K562 (cell line): ENCODE measurements around the gene PDLIM4. TPM values are rescaled to one million over a fixed set of nuclear protein-coding genes. Genes with fewer than 3 reads are reported as not detected.

Experiments used
- GABPA ChIP-seq: fragments of 200-800 bp; sonication (Bioruptor generic); conservative IDR thresholded peaks from 2 replicates; pipeline ENCODE4 v1.6.1; 2016; ENCODE audit warnings: low read depth, missing genetic modification characterization, missing compliant biosample characterization
- HNRNPLL ChIP-seq: fragments of 200-400 bp; formaldehyde crosslinking; IDR thresholded peaks from 2 replicates; pipeline ENCODE4 v1.6.1; 2017; ENCODE audit warnings: low read length, low read depth, mild to moderate bottlenecking; ENCODE audit not compliant: poor library complexity, severe bottlenecking
- SOX6 ChIP-seq: fragments of 450-650 bp; IDR thresholded peaks from 2 replicates; pipeline ENCODE4 v1.6.1; 2014; ENCODE audit warnings: mild to moderate bottlenecking
- TSC22D4 ChIP-seq: fragments of 450-650 bp; IDR thresholded peaks from 2 replicates; pipeline ENCODE4 v1.6.1; 2016; ENCODE audit warnings: missing genetic modification characterization, missing biosample characterization, control low read depth
- ZNF140 ChIP-seq: fragments of 250-450 bp; sonication (Bioruptor Pico); IDR thresholded peaks from 2 replicates; pipeline ENCODE4 v1.8.0; 2021; ENCODE audit warnings: moderate library complexity, mild to moderate bottlenecking, inconsistent platforms
- polyA plus RNA-seq, 8 experiments: library from polyadenylated mRNA; depleted of rRNA in 4 of 8; stranded (reverse) in 5 of 8; unstranded in 3 of 8; fragments of >200 nt; fragmentation: Nextera tagmentation in 2 of 8; fragmentation: Illumina TruSeq in 1 of 8; extraction: Ambion mirVana in 2 of 8; extraction: Trizol in 1 of 8; gene quantifications; 2 replicates each; pipeline versions ENCODE4 v1.2.1 to v1.2.3, GENCODE V29; 2011 to 2014; ENCODE audit warnings: inconsistent platforms in 1 of 8, missing spikeins in 1 of 8
- total RNA-seq, 7 experiments: library from RNA; depleted of rRNA in 6 of 7; stranded (reverse); fragments of >200 nt in 6 of 7; fragmentation: Illumina TruSeq in 2 of 7; extraction: Trizol in 2 of 7; gene quantifications; 2 replicates each; pipeline versions ENCODE4 v1.2.1 to v1.2.3, GENCODE V29; 2011 to 2021; ENCODE audit warnings: low replicate concordance in 1 of 7
- TF ChIP-seq, protein P1 (sequence below): sonication (generic); formaldehyde crosslinking; IDR thresholded peaks from 2 replicates; pipeline ENCODE4 v1.8.1; 2022; ENCODE audit warnings: missing genetic modification reagents
- TF ChIP-seq, protein P2 (sequence below): sonication (generic); formaldehyde crosslinking; IDR thresholded peaks from 2 replicates; pipeline ENCODE4 v1.9.0; 2022; ENCODE audit warnings: mild to moderate bottlenecking, missing genetic modification reagents
- TF ChIP-seq, protein P3 (sequence below): fragments of 450-650 bp; IDR thresholded peaks from 2 replicates; pipeline ENCODE4 v1.6.1; 2017; ENCODE audit warnings: mild to moderate bottlenecking, moderate library complexity
- TF ChIP-seq, protein P4 (sequence below), 2 experiments: fragments of 450-650 bp in 1 of 2; sonication (generic) in 1 of 2; formaldehyde crosslinking in 1 of 2; IDR thresholded peaks; 2 replicates each; pipeline versions ENCODE4 v1.7.1 to v1.9.0; 2016 to 2022; ENCODE audit warnings: inconsistent platforms in 1 of 2, mild to moderate bottlenecking in 1 of 2, missing genetic modification reagents in 1 of 2

PDLIM4 gene
- total and polyA plus RNA-seq, 9 of the 15 experiments (the other 6 are each of a cell fraction or from before 2014, with no cell fraction given): 0.28 to 32.8 (median 13.1) TPM

DNA sequence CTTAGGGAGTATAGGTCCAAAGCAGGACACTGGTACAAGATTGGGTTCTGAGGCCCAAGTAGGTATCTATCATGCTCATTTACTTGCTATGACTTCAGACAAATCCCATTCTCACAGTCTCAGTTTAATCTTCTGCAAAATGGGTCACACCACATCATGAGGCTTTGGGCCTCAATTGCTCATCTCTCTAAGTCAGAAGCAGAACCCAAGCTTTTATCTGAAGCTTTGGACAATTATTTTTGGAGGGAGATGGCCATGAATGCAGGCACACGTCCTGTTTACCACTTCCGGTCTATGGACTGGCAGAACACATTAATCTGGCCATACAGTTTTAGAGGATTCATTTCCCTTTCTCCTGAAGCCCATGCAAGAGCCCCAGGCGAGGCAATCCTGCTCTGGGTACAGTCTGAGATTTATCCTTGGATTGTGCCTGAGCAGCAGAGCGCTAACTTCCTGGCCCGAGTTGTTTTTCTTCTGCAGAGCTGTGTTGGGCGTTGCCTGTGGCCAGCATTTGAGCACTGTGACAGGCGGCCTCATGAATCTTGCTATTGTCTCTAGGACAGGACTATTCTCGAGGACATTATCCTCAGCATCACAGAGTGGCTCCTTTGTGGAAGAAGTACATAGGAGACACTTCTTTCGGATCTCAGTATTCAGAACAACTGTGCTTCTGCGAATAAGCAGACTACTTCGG, 52.8 kb downstream of the PDLIM4 start (continued):
- TF ChIP-seq HNRNPLL (no peak), ZNF140 (CRISPR knock-in tag) (no peak), TSC22D4 (tag) (no peak), SOX6 (0 out of 2 replicates have a peak, but pooled peaks have one; percentile 22), GABPA (peak; percentile 35; the same call in 1 of the 2 replicates)
- TF ChIP-seq, protein P1, sequence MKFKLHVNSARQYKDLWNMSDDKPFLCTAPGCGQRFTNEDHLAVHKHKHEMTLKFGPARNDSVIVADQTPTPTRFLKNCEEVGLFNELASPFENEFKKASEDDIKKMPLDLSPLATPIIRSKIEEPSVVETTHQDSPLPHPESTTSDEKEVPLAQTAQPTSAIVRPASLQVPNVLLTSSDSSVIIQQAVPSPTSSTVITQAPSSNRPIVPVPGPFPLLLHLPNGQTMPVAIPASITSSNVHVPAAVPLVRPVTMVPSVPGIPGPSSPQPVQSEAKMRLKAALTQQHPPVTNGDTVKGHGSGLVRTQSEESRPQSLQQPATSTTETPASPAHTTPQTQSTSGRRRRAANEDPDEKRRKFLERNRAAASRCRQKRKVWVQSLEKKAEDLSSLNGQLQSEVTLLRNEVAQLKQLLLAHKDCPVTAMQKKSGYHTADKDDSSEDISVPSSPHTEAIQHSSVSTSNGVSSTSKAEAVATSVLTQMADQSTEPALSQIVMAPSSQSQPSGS (CRISPR knock-in tag): no peak
- TF ChIP-seq, protein P2, sequence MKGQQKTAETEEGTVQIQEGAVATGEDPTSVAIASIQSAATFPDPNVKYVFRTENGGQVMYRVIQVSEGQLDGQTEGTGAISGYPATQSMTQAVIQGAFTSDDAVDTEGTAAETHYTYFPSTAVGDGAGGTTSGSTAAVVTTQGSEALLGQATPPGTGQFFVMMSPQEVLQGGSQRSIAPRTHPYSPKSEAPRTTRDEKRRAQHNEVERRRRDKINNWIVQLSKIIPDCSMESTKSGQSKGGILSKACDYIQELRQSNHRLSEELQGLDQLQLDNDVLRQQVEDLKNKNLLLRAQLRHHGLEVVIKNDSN (CRISPR knock-in tag): no peak
- TF ChIP-seq, protein P3, sequence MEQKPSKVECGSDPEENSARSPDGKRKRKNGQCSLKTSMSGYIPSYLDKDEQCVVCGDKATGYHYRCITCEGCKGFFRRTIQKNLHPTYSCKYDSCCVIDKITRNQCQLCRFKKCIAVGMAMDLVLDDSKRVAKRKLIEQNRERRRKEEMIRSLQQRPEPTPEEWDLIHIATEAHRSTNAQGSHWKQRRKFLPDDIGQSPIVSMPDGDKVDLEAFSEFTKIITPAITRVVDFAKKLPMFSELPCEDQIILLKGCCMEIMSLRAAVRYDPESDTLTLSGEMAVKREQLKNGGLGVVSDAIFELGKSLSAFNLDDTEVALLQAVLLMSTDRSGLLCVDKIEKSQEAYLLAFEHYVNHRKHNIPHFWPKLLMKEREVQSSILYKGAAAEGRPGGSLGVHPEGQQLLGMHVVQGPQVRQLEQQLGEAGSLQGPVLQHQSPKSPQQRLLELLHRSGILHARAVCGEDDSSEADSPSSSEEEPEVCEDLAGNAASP: no peak
- TF ChIP-seq, protein P4, sequence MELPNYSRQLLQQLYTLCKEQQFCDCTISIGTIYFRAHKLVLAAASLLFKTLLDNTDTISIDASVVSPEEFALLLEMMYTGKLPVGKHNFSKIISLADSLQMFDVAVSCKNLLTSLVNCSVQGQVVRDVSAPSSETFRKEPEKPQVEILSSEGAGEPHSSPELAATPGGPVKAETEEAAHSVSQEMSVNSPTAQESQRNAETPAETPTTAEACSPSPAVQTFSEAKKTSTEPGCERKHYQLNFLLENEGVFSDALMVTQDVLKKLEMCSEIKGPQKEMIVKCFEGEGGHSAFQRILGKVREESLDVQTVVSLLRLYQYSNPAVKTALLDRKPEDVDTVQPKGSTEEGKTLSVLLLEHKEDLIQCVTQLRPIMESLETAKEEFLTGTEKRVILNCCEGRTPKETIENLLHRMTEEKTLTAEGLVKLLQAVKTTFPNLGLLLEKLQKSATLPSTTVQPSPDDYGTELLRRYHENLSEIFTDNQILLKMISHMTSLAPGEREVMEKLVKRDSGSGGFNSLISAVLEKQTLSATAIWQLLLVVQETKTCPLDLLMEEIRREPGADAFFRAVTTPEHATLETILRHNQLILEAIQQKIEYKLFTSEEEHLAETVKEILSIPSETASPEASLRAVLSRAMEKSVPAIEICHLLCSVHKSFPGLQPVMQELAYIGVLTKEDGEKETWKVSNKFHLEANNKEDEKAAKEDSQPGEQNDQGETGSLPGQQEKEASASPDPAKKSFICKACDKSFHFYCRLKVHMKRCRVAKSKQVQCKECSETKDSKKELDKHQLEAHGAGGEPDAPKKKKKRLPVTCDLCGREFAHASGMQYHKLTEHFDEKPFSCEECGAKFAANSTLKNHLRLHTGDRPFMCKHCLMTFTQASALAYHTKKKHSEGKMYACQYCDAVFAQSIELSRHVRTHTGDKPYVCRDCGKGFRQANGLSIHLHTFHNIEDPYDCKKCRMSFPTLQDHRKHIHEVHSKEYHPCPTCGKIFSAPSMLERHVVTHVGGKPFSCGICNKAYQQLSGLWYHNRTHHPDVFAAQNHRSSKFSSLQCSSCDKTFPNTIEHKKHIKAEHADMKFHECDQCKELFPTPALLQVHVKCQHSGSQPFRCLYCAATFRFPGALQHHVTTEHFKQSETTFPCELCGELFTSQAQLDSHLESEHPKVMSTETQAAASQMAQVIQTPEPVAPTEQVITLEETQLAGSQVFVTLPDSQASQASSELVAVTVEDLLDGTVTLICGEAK (IDR thresholded peaks at IDR 0.05): no peak
- TF ChIP-seq, protein P4 (CRISPR knock-in tag; IDR thresholded peaks at IDR 0.05): no peak
- TF ChIP-seq, all 486 proteins: peak for 15
